Measurements from ENCODE around the gene DNASE1. TPM values are rescaled to one million over a fixed set of nuclear protein-coding genes. Genes with fewer than 3 reads are reported as not detected.

Gene DNASE1
- total RNA-seq, 1 experiment from 2014 or later: 13.9 TPM

GRCh38 chr16:3607161-3607560, 47.3 kb upstream of the DNASE1 start (continued):
- no peak for TF ChIP-seq FOXP4 (CRISPR knock-in tag; IDR thresholded peaks at IDR 0.05)
- TF ChIP-seq EMX1 (CRISPR knock-in tag; IDR thresholded peaks at IDR 0.05): no peak

- ChIA-PET POLR2A (no interaction called here), CTCF (no interaction called here)
- DNase-seq (ENCODE audit: low spot score) (no peak), ATAC-seq (no peak)
- H3K4me1 Mint-ChIP-seq: peaks cover 14% of the 10 kb centered on the region
- H3K27me3 Mint-ChIP-seq (ENCODE audit: low read depth): no peaks in the 10 kb centered on the region
- no peak overlapping the region for H3K4me3 Mint-ChIP-seq
- no peak overlapping the region for H3K27ac Mint-ChIP-seq
- no peak for TF ChIP-seq CDX4 (CRISPR knock-in tag; IDR thresholded peaks at IDR 0.05; ENCODE audit: borderline replicate concordance)
- no peak for TF ChIP-seq MXD4 (CRISPR knock-in tag; IDR thresholded peaks at IDR 0.05; ENCODE audit: borderline replicate concordance)
- TF ChIP-seq JUN (CRISPR knock-in tag; IDR thresholded peaks at IDR 0.05): no peak
- no peak for TF ChIP-seq FOXP1 (CRISPR knock-in tag; IDR thresholded peaks at IDR 0.05; ENCODE audit: borderline replicate concordance)
- TF ChIP-seq ZNF263 (CRISPR knock-in tag; IDR thresholded peaks at IDR 0.05; ENCODE audit: low read depth): no peak
- no peak for TF ChIP-seq FOXJ3 (CRISPR knock-in tag; IDR thresholded peaks at IDR 0.05; ENCODE audit: borderline replicate concordance)
- no peak for TF ChIP-seq MYBL2 (CRISPR knock-in tag; IDR thresholded peaks at IDR 0.05)
- no peak for TF ChIP-seq HMGA2 (CRISPR knock-in tag; IDR thresholded peaks at IDR 0.05)
- TF ChIP-seq ZBTB43 (CRISPR knock-in tag; IDR thresholded peaks at IDR 0.05): no peak
- no peak for TF ChIP-seq FOXP4 (CRISPR knock-in tag; IDR thresholded peaks at IDR 0.05)
- no peak for TF ChIP-seq ZNF425 (CRISPR knock-in tag; conservative IDR thresholded peaks at IDR 0.05)
- no peak for TF ChIP-seq E2F1 (CRISPR knock-in tag; IDR thresholded peaks at IDR 0.05)
- no peak for TF ChIP-seq ZSCAN18 (CRISPR knock-in tag; IDR thresholded peaks at IDR 0.05)
- TF ChIP-seq ZMAT4 (CRISPR knock-in tag; IDR thresholded peaks at IDR 0.05): no peak
- H3K9me3 Mint-ChIP-seq: no peaks in the 10 kb centered on the region
- H3K36me3 Mint-ChIP-seq: peaks cover 22% of the 10 kb centered on the region
Measured at GRCh38 chr16:3607634-3608033, 46.9 kb upstream of the DNASE1 start.

All from WTC11 (cell line).